ENCODE results near the gene SYT7.

GRCh38 chr11:61486011-61486620 lies 94.8 kb downstream of the SYT7 start:
- TF ChIP-seq, protein P1, sequence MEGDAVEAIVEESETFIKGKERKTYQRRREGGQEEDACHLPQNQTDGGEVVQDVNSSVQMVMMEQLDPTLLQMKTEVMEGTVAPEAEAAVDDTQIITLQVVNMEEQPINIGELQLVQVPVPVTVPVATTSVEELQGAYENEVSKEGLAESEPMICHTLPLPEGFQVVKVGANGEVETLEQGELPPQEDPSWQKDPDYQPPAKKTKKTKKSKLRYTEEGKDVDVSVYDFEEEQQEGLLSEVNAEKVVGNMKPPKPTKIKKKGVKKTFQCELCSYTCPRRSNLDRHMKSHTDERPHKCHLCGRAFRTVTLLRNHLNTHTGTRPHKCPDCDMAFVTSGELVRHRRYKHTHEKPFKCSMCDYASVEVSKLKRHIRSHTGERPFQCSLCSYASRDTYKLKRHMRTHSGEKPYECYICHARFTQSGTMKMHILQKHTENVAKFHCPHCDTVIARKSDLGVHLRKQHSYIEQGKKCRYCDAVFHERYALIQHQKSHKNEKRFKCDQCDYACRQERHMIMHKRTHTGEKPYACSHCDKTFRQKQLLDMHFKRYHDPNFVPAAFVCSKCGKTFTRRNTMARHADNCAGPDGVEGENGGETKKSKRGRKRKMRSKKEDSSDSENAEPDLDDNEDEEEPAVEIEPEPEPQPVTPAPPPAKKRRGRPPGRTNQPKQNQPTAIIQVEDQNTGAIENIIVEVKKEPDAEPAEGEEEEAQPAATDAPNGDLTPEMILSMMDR (IDR thresholded peaks at IDR 0.05): no peak
- TF ChIP-seq POLR2A (IDR thresholded peaks at IDR 0.05): no peak
